IMR-90 (cell line): ENCODE results near the gene FNIP2. TPM values are rescaled to one million over a fixed set of nuclear protein-coding genes. Genes with fewer than 3 reads are reported as not detected.

ENCODE experiments used
- ATAC-seq: fragments of 200-7000 bp; cut with Tn5 transposase; 2 replicates; pipeline ENCODE4 v1.9.1; 2020; ENCODE audit warnings: low read depth, mild to moderate bottlenecking, moderate library complexity
- BruUV-seq: library from RNA; stranded (reverse); fragments of 400-500 nt; replicated peaks from 2 replicates; lab custom pipeline; 2021; lab: Mats Ljungman, UMichigan
- CTCF ChIA-PET: fragments of 300-600 bp; formaldehyde crosslinking; extraction: SDS; loops from one replicate; lab custom pipeline; 2021; ENCODE audit warnings: antibody characterized with exemption; lab: Yijun Ruan, JAX
- POLR2A ChIA-PET: fragments of 300-600 bp; sonication (Branson Sonifier 250); formaldehyde crosslinking; loops from one replicate; lab custom pipeline; 2022; ENCODE audit warnings: antibody characterized with exemption; ENCODE audit not compliant: unreplicated experiment; lab: Charles Lee
- DNase-seq: peaks from one replicate; pipeline ENCODE4 v3.0.0; 2013
- H2AFZ ChIP-seq: replicated peaks from 2 replicates; pipeline ENCODE3; 2013; ENCODE audit warnings: low read length, mild to moderate bottlenecking; ENCODE audit not compliant: poor library complexity
- H2AK5ac ChIP-seq: 2 replicates; pipeline ENCODE4 v1.6.1; 2013; ENCODE audit warnings: low read depth, low read length, inconsistent platforms
- H2AK9ac ChIP-seq: replicated peaks from 2 replicates; pipeline ENCODE3; 2013; ENCODE audit warnings: mild to moderate bottlenecking, low read depth, low read length, moderate library complexity; ENCODE audit not compliant: poor library complexity
- H2BK120ac ChIP-seq: 2 replicates; pipeline ENCODE4 v1.6.1; 2013; ENCODE audit warnings: low read depth, low read length, inconsistent platforms
- H2BK15ac ChIP-seq: 3 replicates; pipeline ENCODE4 v1.6.1; 2013; ENCODE audit warnings: low read depth, low read length, inconsistent platforms
- H2BK20ac ChIP-seq: 2 replicates; pipeline ENCODE4 v1.6.1; 2013; ENCODE audit warnings: low read depth, mild to moderate bottlenecking, inconsistent platforms, low read length, moderate library complexity
- H2BK5ac ChIP-seq: 2 replicates; pipeline ENCODE4 v1.6.1; 2013; ENCODE audit warnings: mild to moderate bottlenecking, low read depth, low read length, inconsistent platforms; ENCODE audit not compliant: poor library complexity, severe bottlenecking
- H3K14ac ChIP-seq: replicated peaks from 2 replicates; pipeline ENCODE4 v1.6.1; 2013; ENCODE audit warnings: low read depth, low read length, inconsistent platforms
- H3K18ac ChIP-seq: 2 replicates; pipeline ENCODE4 v1.6.1; 2013; ENCODE audit warnings: low read depth, low read length, control low read depth
- H3K23ac ChIP-seq: 2 replicates; pipeline ENCODE4 v1.6.1; 2013; ENCODE audit warnings: low read depth, low read length, inconsistent platforms
- H3K27ac ChIP-seq: 2 replicates; pipeline ENCODE4 v1.5.1; 2013; ENCODE audit warnings: mild to moderate bottlenecking, control low read depth, low read length; ENCODE audit not compliant: insufficient read depth
- H3K27me3 ChIP-seq: 2 replicates; pipeline ENCODE4 v1.6.1; 2013; ENCODE audit warnings: low read length; ENCODE audit not compliant: control insufficient read depth, insufficient read depth
- H3K36me3 ChIP-seq: 2 replicates; pipeline ENCODE4 v1.6.1; 2013; ENCODE audit warnings: low read length, mixed read lengths; ENCODE audit not compliant: control insufficient read depth, insufficient read depth
- H3K4ac ChIP-seq: 2 replicates; pipeline ENCODE4 v1.6.1; 2013; ENCODE audit warnings: low read depth, low read length, inconsistent platforms
- H3K4me1 ChIP-seq: 2 replicates; pipeline ENCODE4 v1.6.1; 2013; ENCODE audit warnings: low read length, mixed read lengths; ENCODE audit not compliant: control insufficient read depth, insufficient read depth
- H3K4me2 ChIP-seq: 2 replicates; pipeline ENCODE4 v1.6.1; 2013; ENCODE audit warnings: low read depth, mild to moderate bottlenecking, control low read depth, low read length, moderate library complexity
- H3K4me3 ChIP-seq: 2 replicates; pipeline ENCODE4 v1.5.1; 2013; ENCODE audit warnings: low read depth, mild to moderate bottlenecking, control low read depth, low read length, moderate library complexity; ENCODE audit not compliant: insufficient read depth
- H3K56ac ChIP-seq: 2 replicates; pipeline ENCODE4 v1.6.1; 2013; ENCODE audit warnings: low read length, inconsistent platforms; ENCODE audit not compliant: insufficient read depth; ENCODE audit errors: extremely low read depth
- H3K79me1 ChIP-seq, 2 experiments: 2 replicates each; pipeline ENCODE4 v1.6.1; 2013; ENCODE audit warnings: low read length in 2 of 2, inconsistent platforms in 1 of 2, low read depth in 1 of 2
- H3K9ac ChIP-seq: 2 replicates; pipeline ENCODE4 v1.6.1; 2013; ENCODE audit warnings: low read depth, low read length, control low read depth
- H3K9me1 ChIP-seq: 2 replicates; pipeline ENCODE4 v1.6.1; 2013; ENCODE audit warnings: low read length, inconsistent platforms; ENCODE audit not compliant: insufficient read depth
- H3K9me3 ChIP-seq: 2 replicates; pipeline ENCODE4 v1.6.1; 2013; ENCODE audit warnings: low read length; ENCODE audit not compliant: control insufficient read depth, insufficient read depth
- H4K20me1 ChIP-seq: 2 replicates; pipeline ENCODE4 v1.6.1; 2013; ENCODE audit warnings: low read length, inconsistent platforms; ENCODE audit not compliant: insufficient read depth
- H4K5ac ChIP-seq: 2 replicates; pipeline ENCODE4 v1.6.1; 2013; ENCODE audit warnings: mild to moderate bottlenecking, low read depth, low read length, control low read depth
- H4K8ac ChIP-seq, 2 experiments: 2 replicates each; pipeline ENCODE4 v1.6.1; 2013; ENCODE audit warnings: low read depth in 2 of 2, low read length in 2 of 2, control low read depth in 1 of 2, inconsistent platforms in 1 of 2
- H4K91ac ChIP-seq: 2 replicates; pipeline ENCODE4 v1.6.1; 2013; ENCODE audit warnings: low read depth, low read length, inconsistent platforms; ENCODE audit not compliant: insufficient read depth
- SMC3 ChIP-seq: fragments of 150-350 bp; IDR thresholded peaks from 2 replicates; pipeline ENCODE4 v1.6.1; 2016; ENCODE audit warnings: low read depth, mild to moderate bottlenecking, antibody characterized with exemption, low read length, moderate library complexity
- WGBS, 2 experiments: methylation state at CpG; one replicate each; pipeline versions ENCODE4 v1.1.5 to v1.1.7; 2013; ENCODE audit warnings: missing lambda C conversion rate in 2 of 2; ENCODE audit not compliant: insufficient read length in 1 of 2; ENCODE audit errors: extremely low coverage in 2 of 2; 5-methylcytosine and 5-hydroxymethylcytosine counted together
- dilution Hi-C: fragments of 300-500 bp; cut with HindIII; formaldehyde crosslinking; loops from one replicate; pipeline ENCODE4 v1.14.3; 2018; ENCODE audit warnings: low sequenced_read_pairs; ENCODE audit not compliant: unreplicated experiment
- in situ Hi-C: fragments of 300-500 bp; cut with MboI; formaldehyde crosslinking; loops from 3 replicates; pipeline ENCODE4 v1.14.3; 2019; ENCODE audit warnings: low sequenced_read_pairs, inconsistent platforms, mixed read lengths
- intact Hi-C: fragments of 100-400 bp; cut with micrococcal nuclease; formaldehyde crosslinking; loops from 2 replicates; pipeline ENCODE4 v1.10.0; 2022
- polyA plus RNA-seq, 3 experiments: library from polyadenylated mRNA; depleted of rRNA; stranded (reverse); fragments of >200 nt; gene quantifications; 2 replicates each; pipeline ENCODE4 v1.2.3, GENCODE V29; 2012; ENCODE audit warnings: low replicate concordance in 1 of 3
- total RNA-seq: library from RNA; depleted of rRNA; stranded (reverse); fragments of >200 nt; gene quantifications from 2 replicates; pipeline ENCODE4 v1.2.3, GENCODE V29; 2012
- TF ChIP-seq, protein P1 (sequence below): conservative IDR thresholded peaks from 2 replicates; pipeline ENCODE4 v1.5.1; 2012; ENCODE audit warnings: mild to moderate bottlenecking, low read depth, low read length, improper control_type of control experiment

The FNIP2 gene
- total and polyA plus RNA-seq, 2 of the 4 experiments (the other 2 are of a cell fraction) = 4.7 to 24.6 TPM

DNA sequence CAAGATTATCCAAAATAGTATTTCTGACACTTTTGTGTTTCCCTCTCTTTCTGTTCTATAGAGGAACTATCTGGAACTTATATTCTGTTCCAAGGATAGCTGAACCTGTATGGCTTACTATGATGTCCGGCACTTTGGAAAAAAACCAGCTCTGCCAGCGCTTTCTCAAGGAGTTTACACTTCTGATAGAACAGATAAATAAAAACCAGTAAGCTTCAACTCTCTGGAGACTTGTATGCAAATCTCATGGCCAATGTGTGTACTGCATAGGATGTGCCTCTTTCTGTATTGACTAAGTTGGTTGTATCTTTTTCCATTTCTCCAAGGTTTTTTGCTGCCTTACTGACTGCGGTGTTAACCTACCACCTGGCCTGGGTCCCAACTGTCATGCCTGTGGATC lies 92.5 kb downstream of the FNIP2 start:
- intact Hi-C loops = no loop called here
- H3K4ac ChIP-seq = no peak overlapping the region

More for the DNA sequence above, 92.5 kb downstream of the FNIP2 start:
- no peak overlapping the region for H4K8ac ChIP-seq
- no peak overlapping the region for H2BK15ac ChIP-seq
- ChIA-PET CTCF (interaction anchor here (0.6 to 1.6 kb wide), 2 partner anchors 136 to 342 kb away, joined by 6 read pairs; no protein-coding TSS in a partner anchor), POLR2A (no interaction called here)
- H2BK120ac ChIP-seq = no peak overlapping the region
- no TSS peak for BruUV-seq
- peaks cover 13% of the 10 kb centered on the region for H3K36me3 ChIP-seq
- ATAC-seq (no peak), DNase-seq (no peak)
- no peak overlapping the region for H4K91ac ChIP-seq
- 0 out of 2 replicates have a peak, but pooled peaks cover 3% of the 10 kb centered on the region for H3K9me1 ChIP-seq
- no peak for TF ChIP-seq SMC3
- TF ChIP-seq, protein P1, sequence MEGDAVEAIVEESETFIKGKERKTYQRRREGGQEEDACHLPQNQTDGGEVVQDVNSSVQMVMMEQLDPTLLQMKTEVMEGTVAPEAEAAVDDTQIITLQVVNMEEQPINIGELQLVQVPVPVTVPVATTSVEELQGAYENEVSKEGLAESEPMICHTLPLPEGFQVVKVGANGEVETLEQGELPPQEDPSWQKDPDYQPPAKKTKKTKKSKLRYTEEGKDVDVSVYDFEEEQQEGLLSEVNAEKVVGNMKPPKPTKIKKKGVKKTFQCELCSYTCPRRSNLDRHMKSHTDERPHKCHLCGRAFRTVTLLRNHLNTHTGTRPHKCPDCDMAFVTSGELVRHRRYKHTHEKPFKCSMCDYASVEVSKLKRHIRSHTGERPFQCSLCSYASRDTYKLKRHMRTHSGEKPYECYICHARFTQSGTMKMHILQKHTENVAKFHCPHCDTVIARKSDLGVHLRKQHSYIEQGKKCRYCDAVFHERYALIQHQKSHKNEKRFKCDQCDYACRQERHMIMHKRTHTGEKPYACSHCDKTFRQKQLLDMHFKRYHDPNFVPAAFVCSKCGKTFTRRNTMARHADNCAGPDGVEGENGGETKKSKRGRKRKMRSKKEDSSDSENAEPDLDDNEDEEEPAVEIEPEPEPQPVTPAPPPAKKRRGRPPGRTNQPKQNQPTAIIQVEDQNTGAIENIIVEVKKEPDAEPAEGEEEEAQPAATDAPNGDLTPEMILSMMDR = no peak
- H3K9ac ChIP-seq = no peak overlapping the region
- no peak overlapping the region for H2AK9ac ChIP-seq
- no peak overlapping the region for H3K14ac ChIP-seq
- WGBS, 2 experiments = no CpG with 5 or more reads among the region's 3 CpGs
- dilution Hi-C loops (no loop called here), in situ Hi-C loops (loop anchor here (5.0 kb wide), 1 partner anchor 316 kb away; no protein-coding TSS in a partner anchor)
- no peak overlapping the region for H2BK5ac ChIP-seq
- H2AFZ ChIP-seq = no peak overlapping the region
- no peak overlapping the region for H2BK20ac ChIP-seq
- H2AK5ac ChIP-seq = no peak overlapping the region
- no peak overlapping the region for H3K23ac ChIP-seq
- H4K5ac ChIP-seq = no peak overlapping the region
- peaks cover 0 to 3% of the 10 kb centered on the region in 2 experiments; a peak in 1 of 4 replicates for H3K79me1 ChIP-seq
- H3K27ac ChIP-seq = no peak overlapping the region
- no peak overlapping the region for H3K4me2 ChIP-seq
- no peaks in the 10 kb centered on the region for H4K20me1 ChIP-seq
- no peaks in the 10 kb centered on the region for H3K27me3 ChIP-seq
- no peaks in the 10 kb centered on the region for H3K9me3 ChIP-seq
- no peak overlapping the region for H3K4me3 ChIP-seq
- no peaks in the 10 kb centered on the region for H3K4me1 ChIP-seq
- no peak overlapping the region for H3K18ac ChIP-seq
- no peak overlapping the region for H3K56ac ChIP-seq
